ENCODE results near the gene CREB3L2.

CREB3L2 gene

DNA sequence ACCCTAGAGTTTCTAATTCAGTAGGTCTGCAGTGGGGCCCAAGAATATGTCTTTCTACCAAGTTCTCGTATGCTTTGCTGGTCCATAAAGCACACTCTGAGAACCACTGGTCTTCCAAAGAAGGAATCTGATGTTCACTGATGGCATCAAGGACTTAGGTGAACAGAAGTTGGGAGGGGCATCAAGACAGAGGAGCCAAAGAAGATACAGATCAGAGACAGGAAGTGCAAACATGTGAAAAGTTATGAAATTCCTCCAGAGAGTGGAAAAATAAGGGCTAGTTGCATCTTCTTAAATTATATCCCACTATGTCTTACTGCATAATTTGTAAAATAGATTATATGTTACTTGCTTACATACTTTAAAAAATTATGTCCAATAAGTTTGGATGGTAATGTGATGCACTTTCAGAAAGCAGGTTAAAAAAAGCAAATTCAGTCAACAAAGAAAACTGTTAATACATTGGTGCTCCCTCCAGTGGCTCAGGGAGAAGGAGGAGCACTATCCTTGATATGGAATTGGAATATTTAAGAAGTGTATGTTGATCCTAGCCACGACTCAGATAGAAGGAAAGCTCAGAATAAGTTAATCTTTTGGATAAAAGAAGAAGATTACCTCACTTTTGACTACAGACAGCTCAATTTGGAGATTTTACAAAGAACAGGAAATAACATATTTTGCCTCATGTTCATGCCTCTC, 35.8 kb downstream of the CREB3L2 start:
- Histone ChIP-seq H3K4me1 (ENCODE audit: control insufficient read depth, insufficient read depth, low read length) (peaks cover 4% of the 10 kb centered on the region), H3K4me3 (ENCODE audit: low read depth, low read length) (no peak overlapping the region), H3K36me3 (ENCODE audit: control insufficient read depth, insufficient read depth, low read length) (no peaks in the 10 kb centered on the region), H3K9me3 (ENCODE audit: control insufficient read depth, insufficient read depth, low read length) (no peaks in the 10 kb centered on the region), H3K27me3 (ENCODE audit: control insufficient read depth, insufficient read depth, low read length) (no peaks in the 10 kb centered on the region), H3K9ac (ENCODE audit: low read depth, low read length) (no peak overlapping the region)

DNA sequence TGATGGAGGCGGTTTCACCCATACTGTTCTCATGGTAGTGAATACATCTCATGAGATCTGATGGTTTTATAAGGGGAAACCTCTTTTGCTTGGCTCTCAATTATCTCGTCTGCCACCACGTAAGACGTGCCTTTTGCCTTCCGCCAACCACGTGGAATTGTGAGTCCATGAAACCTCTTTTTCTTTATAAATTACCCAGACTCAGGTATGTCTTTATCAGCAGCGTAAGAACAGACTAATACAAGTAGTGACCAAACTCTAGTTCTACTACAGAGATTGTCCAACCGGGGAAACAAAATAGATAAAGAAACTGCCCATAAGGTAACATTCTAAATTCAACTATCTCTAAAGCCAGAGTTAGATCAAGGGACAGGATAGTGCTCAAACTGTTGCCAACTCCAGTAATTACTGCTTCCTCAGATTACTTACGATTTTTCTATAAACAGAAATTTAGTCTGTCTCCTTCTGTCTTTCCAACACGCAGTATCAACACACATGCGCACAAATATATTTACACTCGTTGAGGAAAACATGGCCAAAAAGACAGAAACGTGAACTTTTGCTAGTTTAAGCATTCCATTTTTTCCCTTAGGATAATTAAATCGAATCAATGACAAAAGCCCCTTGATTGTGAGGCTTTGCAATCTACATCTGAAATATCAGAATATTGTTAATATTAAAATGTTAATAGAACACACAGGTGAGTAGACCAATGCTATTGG, 36.9 kb downstream of the CREB3L2 start:
- Histone ChIP-seq H3K36me3 (ENCODE audit: control insufficient read depth, insufficient read depth, low read length) (no peaks in the 10 kb centered on the region), H3K9ac (ENCODE audit: low read depth, low read length) (no peak overlapping the region), H3K9me3 (ENCODE audit: control insufficient read depth, insufficient read depth, low read length) (no peaks in the 10 kb centered on the region), H3K27me3 (ENCODE audit: control insufficient read depth, insufficient read depth, low read length) (no peaks in the 10 kb centered on the region), H3K4me1 (ENCODE audit: control insufficient read depth, insufficient read depth, low read length) (peaks cover 4% of the 10 kb centered on the region), H3K4me3 (ENCODE audit: low read depth, low read length) (no peak overlapping the region)

DNA sequence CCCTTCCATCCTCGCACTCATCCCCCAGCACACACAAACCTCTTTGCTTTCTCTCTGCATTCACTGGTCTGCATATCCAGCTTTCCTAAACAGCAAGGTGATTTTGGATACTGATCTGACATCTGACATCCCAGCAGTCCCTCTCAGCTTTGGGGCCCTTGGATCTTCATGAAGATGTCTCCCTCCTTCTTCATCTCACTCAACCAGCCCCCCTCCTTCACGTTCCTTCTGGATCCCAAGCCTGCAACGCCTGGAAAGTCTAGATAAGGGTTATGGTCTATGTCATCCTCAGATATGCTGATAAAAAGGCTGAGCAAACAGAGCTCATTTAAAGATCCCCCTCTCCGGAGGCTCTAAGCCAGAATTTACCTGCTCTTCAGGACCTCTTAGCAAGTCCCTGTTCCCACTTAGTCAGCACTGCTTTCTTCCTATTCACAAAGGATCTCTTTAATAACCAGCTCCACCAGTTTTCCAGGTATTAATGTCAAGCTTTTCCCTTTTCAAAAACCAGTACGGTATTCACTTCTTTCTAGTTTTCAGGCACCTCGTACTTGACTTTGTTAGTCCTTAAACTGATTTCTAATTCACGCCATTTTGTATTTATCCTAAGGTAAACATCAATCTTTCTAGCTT, 38.9 kb downstream of the CREB3L2 start:
- Histone ChIP-seq H3K9me3 (ENCODE audit: control insufficient read depth, insufficient read depth, low read length) (no peaks in the 10 kb centered on the region), H3K4me1 (ENCODE audit: control insufficient read depth, insufficient read depth, low read length) (peaks cover 4% of the 10 kb centered on the region), H3K36me3 (ENCODE audit: control insufficient read depth, insufficient read depth, low read length) (no peaks in the 10 kb centered on the region), H3K4me3 (ENCODE audit: low read depth, low read length) (no peak overlapping the region), H3K27me3 (ENCODE audit: control insufficient read depth, insufficient read depth, low read length) (no peaks in the 10 kb centered on the region), H3K9ac (ENCODE audit: low read depth, low read length) (no peak overlapping the region)

DNA sequence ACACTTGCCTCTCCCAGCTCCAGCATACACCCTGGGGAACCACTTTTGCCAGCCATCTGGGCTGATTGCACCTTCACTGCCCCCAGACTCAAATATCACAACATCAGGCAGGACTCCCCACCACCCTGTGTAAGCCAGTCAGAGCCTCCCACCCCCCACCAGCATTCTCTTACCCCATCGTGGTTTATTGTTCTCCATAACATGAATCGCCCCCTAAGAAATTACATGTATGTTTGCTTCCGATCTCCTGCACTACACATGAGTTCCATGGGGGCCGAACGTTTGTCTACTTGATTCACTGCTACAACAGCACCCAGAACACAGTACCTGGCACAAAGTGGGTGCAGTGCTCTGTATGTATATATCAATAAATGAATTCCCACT, 39.4 kb downstream of the CREB3L2 start:
- H3K9ac ChIP-seq (ENCODE audit: low read depth, low read length): no peak overlapping the region
- H3K9me3 ChIP-seq (ENCODE audit: control insufficient read depth, insufficient read depth, low read length): no peaks in the 10 kb centered on the region
- no peaks in the 10 kb centered on the region for H3K4me1 ChIP-seq (ENCODE audit: control insufficient read depth, insufficient read depth, low read length)
- no peak overlapping the region for H3K4me3 ChIP-seq (ENCODE audit: low read depth, low read length)
- H3K36me3 ChIP-seq (ENCODE audit: control insufficient read depth, insufficient read depth, low read length): no peaks in the 10 kb centered on the region
- H3K27me3 ChIP-seq (ENCODE audit: control insufficient read depth, insufficient read depth, low read length): no peaks in the 10 kb centered on the region

DNA sequence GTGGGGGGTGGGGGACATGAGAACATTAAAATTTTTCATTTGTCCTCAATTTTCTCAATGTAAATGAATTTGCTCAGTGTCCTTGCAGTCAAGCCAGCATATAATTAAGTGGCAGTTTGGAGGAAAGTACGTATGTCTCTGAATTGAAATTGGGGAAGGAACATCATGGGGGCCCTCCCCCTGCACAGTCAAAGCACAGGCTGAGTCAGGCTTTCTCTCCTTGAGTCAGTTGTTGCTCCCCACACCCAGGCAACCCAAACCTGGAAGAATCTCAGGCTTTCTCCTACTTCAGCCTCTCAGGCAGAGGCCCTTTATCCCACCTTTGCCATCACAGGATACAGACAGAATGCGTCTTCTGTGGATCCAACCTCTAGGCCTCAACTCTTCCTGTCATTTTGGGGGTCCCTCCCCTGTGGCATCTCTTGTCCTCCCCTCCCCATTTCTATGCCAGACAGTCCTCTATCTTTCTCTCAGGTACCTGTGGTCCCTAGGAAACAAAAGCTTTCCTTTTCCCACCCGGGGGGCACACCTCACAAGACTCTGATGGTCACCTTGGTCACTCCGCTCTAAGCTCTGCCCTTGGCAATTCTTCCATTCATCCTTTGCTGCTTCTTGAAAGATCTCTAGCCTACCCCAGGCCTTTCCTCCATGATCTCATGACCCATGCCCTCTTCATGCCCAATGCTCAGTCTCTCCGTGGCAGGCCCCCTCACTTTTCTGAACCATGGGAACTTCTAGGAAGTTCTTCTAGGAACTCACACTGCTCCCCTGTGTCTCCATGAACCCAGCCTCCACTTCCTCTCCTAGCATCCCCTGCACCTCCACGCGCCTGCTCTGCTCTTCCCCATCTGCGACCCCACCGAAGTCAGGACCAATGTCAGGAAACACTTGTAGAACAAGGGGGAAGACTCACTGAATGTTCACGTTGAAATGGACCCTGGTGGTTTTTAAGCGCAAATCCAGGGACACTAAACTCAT, 40.4 kb downstream of the CREB3L2 start:
- no peaks in the 10 kb centered on the region for H3K36me3 ChIP-seq (ENCODE audit: control insufficient read depth, insufficient read depth, low read length)
- H3K27me3 ChIP-seq (ENCODE audit: control insufficient read depth, insufficient read depth, low read length): no peaks in the 10 kb centered on the region
- no peak overlapping the region for H3K9ac ChIP-seq (ENCODE audit: low read depth, low read length)
- H3K4me3 ChIP-seq (ENCODE audit: low read depth, low read length): no peak overlapping the region
- no peaks in the 10 kb centered on the region for H3K9me3 ChIP-seq (ENCODE audit: control insufficient read depth, insufficient read depth, low read length)
- H3K4me1 ChIP-seq (ENCODE audit: control insufficient read depth, insufficient read depth, low read length): no peaks in the 10 kb centered on the region

DNA sequence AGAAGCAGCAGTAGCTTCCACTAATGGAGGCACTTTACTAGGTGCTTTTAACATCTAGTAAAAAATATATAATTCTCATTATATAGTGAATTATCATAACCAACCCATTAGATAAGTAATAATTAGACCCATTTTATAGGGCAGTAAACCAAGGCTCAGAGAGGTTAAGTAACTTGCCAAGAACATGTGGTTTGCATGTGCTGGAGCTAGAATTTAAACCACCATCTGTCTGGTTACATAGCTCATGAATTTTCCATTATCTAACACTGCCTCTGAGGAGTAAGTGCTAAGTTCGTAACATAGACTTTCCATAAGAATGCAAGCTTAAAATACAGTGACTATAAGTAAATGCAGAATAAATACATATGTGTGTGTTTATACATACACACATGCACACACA, 41.9 kb downstream of the CREB3L2 start:
- no peaks in the 10 kb centered on the region for H3K36me3 ChIP-seq (ENCODE audit: control insufficient read depth, insufficient read depth, low read length)
- H3K4me3 ChIP-seq (ENCODE audit: low read depth, low read length): no peak overlapping the region
- H3K27me3 ChIP-seq (ENCODE audit: control insufficient read depth, insufficient read depth, low read length): no peaks in the 10 kb centered on the region
- H3K4me1 ChIP-seq (ENCODE audit: control insufficient read depth, insufficient read depth, low read length): no peaks in the 10 kb centered on the region
- no peak overlapping the region for H3K9ac ChIP-seq (ENCODE audit: low read depth, low read length)
- no peaks in the 10 kb centered on the region for H3K9me3 ChIP-seq (ENCODE audit: control insufficient read depth, insufficient read depth, low read length)

DNA sequence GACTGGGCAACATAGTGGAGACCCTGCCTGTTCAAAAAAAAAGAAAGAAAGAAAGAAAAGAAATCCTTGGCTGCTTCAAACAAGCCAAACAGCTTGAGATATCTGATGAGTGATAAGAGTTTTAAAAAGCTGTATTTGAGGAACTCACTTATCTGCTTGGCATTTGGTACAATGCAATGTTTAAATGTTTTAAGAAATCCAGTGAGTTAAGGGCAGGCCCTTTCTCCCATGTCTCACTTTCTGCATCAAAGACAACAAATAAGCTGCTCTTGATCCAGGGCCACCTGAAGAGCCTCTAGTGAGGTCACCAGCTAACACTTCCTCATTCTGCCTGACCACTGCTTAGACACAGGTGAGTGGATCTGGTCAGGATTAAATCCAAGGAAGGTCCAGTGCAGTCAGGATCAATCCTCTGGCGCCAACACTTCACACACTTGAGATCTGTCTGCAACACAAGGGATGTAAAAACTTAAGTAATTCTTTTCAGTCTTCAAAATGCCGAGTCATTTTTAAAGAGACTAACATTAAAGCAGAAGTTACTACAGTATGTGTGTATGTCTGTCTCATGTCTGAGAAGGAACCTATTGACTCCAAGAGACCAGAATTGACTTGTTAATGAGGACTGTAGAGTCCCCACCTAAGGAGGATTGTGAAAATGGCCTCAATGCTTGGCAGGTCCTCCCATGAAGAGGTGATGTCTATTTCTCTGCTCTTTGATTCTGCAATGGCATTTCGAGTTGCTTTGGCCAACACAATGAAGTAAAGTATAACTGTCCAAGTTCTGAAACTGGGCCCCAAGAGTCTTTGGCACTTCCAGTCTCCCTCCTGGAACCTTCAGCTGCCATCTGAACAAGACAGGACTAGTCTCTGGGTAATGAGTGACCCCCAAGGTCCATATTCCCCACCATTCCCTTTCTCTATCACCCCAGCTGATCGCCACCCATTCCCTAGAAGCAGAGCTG, 43.1 kb downstream of the CREB3L2 start:
- no peak overlapping the region for H3K9ac ChIP-seq (ENCODE audit: low read depth, low read length)
- H3K36me3 ChIP-seq (ENCODE audit: control insufficient read depth, insufficient read depth, low read length): no peaks in the 10 kb centered on the region
- H3K4me1 ChIP-seq (ENCODE audit: control insufficient read depth, insufficient read depth, low read length): peaks cover 9% of the 10 kb centered on the region

DNA sequence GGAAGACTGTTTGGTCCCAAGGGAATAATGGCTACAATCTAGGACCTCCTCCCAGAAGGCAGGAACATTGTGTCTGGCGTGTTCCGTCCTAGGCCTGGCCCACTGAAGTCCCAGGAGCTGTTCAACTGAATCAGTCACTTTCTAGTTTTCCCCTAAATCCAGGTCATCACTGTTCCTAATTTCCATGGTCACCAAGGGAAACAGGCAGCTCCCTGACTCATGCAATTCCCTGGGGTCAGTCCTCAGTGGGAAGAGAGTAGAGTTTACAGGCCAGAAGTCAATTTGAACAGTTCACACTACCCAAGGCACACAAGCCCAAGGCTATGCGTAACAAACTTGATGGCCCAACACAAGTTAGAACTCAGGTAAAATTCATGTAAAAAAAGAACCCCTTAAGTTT, 44.0 kb downstream of the CREB3L2 start:
- Histone ChIP-seq H3K27me3 (ENCODE audit: control insufficient read depth, insufficient read depth, low read length) (no peaks in the 10 kb centered on the region), H3K4me3 (ENCODE audit: low read depth, low read length) (no peak overlapping the region), H3K4me1 (ENCODE audit: control insufficient read depth, insufficient read depth, low read length) (peaks cover 18% of the 10 kb centered on the region), H3K9me3 (ENCODE audit: control insufficient read depth, insufficient read depth, low read length) (no peaks in the 10 kb centered on the region), H3K9ac (ENCODE audit: low read depth, low read length) (no peak overlapping the region), H3K36me3 (ENCODE audit: control insufficient read depth, insufficient read depth, low read length) (no peaks in the 10 kb centered on the region)

More for the DNA sequence above, 43.1 kb downstream of the CREB3L2 start:
- H3K4me3 ChIP-seq (ENCODE audit: low read depth, low read length): no peak overlapping the region
- no peaks in the 10 kb centered on the region for H3K9me3 ChIP-seq (ENCODE audit: control insufficient read depth, insufficient read depth, low read length)
- no peaks in the 10 kb centered on the region for H3K27me3 ChIP-seq (ENCODE audit: control insufficient read depth, insufficient read depth, low read length)

DNA sequence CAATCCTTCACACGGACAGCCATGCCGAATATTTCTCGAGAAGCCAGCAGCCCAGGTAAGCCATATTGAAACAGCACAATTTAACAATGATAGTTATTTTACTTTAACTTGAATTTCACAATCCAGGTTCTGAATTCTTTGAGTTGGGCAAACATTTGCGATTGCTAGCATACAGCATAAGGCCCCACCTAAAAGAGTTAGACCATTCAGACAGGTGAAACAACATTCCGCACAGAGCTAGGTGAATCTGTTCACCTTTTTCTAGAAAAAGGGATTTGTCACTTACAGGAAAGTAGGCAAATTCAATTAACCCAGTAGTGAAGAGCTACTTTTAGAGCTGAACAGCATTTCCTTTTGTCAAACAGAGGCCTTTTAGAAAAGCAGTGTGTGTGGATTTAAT, 45.3 kb downstream of the CREB3L2 start:
- H3K9me3 ChIP-seq (ENCODE audit: control insufficient read depth, insufficient read depth, low read length): no peaks in the 10 kb centered on the region
- no peak overlapping the region for H3K4me3 ChIP-seq (ENCODE audit: low read depth, low read length)
- H3K9ac ChIP-seq (ENCODE audit: low read depth, low read length): no peak overlapping the region
- no peaks in the 10 kb centered on the region for H3K36me3 ChIP-seq (ENCODE audit: control insufficient read depth, insufficient read depth, low read length)
- H3K27me3 ChIP-seq (ENCODE audit: control insufficient read depth, insufficient read depth, low read length): no peaks in the 10 kb centered on the region
- H3K4me1 ChIP-seq (ENCODE audit: control insufficient read depth, insufficient read depth, low read length): peaks cover 19% of the 10 kb centered on the region

DNA sequence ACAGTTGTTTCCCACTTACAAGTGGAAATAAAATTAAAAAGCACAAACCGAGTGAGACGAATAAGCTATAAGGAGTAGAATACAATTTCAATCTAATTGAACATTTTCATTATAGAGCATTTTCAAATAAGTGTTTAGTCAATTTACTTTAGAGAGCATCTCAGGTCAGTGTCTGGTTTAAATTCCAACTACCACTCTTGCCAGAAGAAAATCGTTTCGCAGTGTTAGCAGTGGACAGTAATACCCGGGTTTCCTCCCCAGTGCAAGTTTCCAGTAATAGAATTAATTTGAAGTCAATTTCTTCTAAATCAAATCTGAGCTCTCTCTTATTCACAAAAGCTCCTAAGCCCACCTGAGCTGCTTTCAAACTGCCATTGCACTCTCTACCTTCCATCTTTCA, 45.7 kb downstream of the CREB3L2 start:
- no peak overlapping the region for H3K4me3 ChIP-seq (ENCODE audit: low read depth, low read length)
- H3K9me3 ChIP-seq (ENCODE audit: control insufficient read depth, insufficient read depth, low read length): no peaks in the 10 kb centered on the region
- no peaks in the 10 kb centered on the region for H3K36me3 ChIP-seq (ENCODE audit: control insufficient read depth, insufficient read depth, low read length)
- H3K9ac ChIP-seq (ENCODE audit: low read depth, low read length): no peak overlapping the region
- no peaks in the 10 kb centered on the region for H3K27me3 ChIP-seq (ENCODE audit: control insufficient read depth, insufficient read depth, low read length)
- peaks cover 19% of the 10 kb centered on the region for H3K4me1 ChIP-seq (ENCODE audit: control insufficient read depth, insufficient read depth, low read length)

Measured in iPS-15b (cell line).